WI38 (cell line): ENCODE results near the gene ITPKB.

Source experiments
- H3K4me3 ChIP-seq: 2 replicates; pipeline ENCODE4 v1.5.1; 2011; ENCODE audit warnings: low read depth, mild to moderate bottlenecking, control low read depth, low read length
- TF ChIP-seq, protein P1 (sequence below): IDR thresholded peaks from 2 replicates; pipeline ENCODE4 v1.5.1; 2012; ENCODE audit warnings: low read depth, mild to moderate bottlenecking, control low read depth, low read length

The ITPKB gene

DNA sequence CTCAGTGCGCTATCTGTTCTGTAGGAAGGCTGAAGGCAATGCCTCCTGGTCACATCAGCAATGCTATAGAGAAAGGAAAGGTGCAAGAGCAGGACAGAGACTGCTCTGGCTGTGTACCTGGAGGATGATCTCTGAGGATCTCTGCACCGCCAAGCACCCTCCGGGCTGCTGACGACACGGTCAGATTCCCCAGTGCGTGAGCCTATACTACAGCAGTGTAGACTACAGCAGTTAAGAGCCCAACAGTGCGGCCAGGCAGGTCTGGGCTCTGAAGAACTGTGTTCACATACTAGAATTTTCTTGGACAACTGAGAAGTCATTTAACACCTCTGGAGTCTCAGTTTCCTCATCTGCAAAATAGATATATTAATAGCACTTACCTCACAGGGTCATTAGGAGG is 39.9 kb downstream of the ITPKB start:
- TF ChIP-seq, protein P1, sequence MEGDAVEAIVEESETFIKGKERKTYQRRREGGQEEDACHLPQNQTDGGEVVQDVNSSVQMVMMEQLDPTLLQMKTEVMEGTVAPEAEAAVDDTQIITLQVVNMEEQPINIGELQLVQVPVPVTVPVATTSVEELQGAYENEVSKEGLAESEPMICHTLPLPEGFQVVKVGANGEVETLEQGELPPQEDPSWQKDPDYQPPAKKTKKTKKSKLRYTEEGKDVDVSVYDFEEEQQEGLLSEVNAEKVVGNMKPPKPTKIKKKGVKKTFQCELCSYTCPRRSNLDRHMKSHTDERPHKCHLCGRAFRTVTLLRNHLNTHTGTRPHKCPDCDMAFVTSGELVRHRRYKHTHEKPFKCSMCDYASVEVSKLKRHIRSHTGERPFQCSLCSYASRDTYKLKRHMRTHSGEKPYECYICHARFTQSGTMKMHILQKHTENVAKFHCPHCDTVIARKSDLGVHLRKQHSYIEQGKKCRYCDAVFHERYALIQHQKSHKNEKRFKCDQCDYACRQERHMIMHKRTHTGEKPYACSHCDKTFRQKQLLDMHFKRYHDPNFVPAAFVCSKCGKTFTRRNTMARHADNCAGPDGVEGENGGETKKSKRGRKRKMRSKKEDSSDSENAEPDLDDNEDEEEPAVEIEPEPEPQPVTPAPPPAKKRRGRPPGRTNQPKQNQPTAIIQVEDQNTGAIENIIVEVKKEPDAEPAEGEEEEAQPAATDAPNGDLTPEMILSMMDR = no peak
- H3K4me3 ChIP-seq = no peak overlapping the region

DNA sequence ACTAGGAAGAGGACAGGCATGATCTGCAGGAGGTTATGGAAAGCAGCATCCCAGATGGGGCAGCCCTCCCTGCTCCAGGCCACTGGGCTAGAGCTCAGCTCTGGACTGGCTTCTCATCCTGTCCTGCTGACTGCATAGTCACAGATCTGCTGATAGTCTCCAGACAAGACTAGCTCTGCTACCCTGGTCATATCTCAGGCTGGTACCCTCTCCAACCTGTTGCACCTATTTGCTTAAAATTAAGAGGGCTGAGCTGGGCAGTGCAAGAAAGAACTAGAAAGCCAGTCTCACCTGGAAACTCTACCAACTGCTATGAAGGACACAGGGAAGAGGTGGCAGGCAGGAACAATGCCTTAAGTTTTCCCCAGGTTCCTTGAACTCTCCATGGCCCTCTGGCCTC is 40.4 kb downstream of the ITPKB start:
- TF ChIP-seq, protein P1 = no peak
- H3K4me3 ChIP-seq = no peak overlapping the region

DNA sequence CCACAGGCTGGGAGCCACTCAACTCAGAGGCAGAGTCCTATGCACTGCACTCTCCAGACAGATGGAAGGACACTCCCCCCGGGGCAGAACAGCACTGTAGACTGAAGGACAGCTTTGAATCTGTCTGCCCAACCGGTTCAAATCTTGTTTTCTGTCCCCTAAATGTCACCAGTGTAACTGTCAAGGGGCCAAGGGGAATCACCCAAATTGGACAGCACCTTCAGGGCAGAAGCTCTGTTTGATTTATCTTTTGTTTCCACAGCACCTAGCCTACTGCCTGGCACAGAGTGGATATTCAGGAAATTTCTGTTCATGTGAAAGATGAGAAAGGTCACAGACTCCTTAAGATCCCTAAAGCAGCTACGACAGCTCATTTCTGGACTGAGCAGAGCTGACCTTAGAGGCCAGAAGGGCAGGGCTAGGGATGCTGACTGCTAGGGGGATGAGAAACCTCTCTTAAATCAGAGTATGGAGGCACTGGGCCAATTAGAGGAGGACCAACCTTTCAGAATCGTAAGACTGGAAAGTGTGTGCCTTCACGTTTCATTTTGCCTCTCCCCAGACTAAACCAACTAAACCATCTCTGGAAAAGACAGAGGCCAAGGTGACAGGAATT is 41.0 kb downstream of the ITPKB start:
- TF ChIP-seq, protein P1 = no peak
- no peak overlapping the region for H3K4me3 ChIP-seq

DNA sequence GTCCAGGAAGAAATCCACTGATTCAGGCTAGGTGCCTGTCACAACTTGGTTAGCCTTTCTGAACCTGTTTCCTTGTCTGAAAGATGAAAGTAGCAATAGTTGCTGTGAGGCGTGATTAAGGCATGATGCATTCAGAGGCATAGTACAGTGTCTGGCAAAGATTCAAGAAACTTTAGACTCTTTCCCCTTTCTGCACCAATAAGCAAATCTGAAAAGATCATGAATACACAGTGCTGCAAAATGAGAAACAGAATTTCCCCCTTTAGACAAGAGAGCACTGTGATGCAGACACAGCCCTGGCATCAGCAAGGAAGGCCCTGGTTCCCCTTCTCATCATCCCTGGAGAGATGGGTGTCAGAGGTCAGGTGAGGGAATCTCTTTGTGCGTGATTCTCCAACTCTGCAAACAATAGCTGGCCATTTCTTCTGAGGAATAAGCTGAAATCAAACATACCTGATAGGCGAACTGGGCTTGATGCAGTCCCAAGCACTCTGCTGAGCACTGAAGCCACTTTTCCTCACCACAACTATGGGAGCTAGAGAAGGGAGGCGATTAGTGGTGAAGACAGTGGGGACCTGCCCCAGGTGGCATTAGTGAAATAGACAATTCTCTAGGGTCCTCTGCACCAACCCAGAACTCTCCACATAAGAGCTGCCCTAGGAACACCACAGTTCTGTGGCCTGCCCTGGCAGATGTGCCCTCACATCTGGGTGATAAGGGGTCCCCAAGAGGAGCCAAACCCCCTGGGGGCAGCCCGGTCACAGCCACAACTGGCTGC is 41.7 kb downstream of the ITPKB start:
- no peak overlapping the region for H3K4me3 ChIP-seq
- TF ChIP-seq, protein P1 = no peak

DNA sequence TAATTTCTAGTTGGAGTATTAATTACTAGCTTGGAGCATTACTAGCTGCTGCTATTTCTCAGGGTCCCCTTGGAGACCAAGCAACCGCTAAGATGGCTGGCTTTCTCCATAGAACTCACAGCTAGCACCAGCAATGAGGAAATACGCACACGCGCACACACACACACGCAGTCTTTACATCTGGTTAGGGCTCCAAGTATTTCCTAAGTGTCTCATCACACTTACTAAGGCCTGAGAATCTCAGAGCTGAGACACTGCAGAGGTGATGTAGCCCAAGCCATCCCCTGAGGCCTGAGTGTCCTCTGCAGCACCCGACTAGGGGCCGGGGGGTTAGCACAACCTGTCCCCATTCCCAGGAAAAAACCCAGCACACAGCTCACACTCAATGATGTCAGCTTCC is 42.5 kb downstream of the ITPKB start:
- no peak overlapping the region for H3K4me3 ChIP-seq
- TF ChIP-seq, protein P1 = no peak

DNA sequence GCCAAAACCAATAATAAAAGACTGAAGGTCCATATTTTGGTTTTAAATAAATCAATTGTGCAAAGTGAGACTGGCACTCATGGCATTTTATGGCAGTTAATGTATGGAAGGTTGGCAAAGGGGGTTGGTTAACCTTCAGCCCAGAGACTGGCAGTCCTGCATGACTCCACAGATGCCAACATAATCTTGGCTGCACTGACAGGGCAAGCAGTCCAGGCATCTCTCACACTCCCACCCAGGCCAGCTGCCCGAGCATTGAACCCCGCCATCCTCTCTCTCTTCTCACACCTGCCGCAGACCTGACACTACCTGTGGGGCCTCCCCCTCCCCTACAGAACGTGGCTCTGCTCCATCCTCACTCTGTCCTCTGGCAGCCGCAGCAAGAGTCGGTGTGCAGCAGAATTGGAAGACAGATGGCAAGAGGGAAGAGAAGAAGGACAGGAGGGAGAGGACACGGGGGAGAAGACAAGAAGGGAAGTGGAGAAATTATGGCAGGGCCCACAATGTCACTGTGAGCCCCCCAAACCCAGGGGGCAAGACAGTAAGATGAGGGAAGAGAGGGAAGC is 43.7 kb downstream of the ITPKB start:
- H3K4me3 ChIP-seq = no peak overlapping the region
- TF ChIP-seq, protein P1 = no peak

DNA sequence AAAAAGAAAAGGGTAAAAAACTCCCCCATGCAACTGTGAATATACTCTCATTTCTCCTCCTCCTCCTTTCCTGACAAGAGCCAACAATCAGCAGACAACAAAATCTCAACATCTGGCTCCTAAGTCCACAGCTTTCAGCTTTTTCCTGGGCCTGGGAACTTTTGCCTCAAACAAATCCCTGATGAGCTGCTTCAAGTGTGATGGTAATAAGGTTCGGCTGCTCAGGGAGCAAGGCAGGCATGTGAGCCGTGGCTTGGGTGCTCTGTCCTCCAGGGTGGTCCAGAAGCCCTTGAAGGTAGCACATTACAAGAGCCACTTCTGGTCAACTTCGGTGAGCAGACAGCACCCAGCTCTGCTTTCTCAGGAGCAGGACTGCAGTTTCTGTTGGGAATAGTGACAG is 46.3 kb downstream of the ITPKB start:
- H3K4me3 ChIP-seq = no peak overlapping the region
- TF ChIP-seq, protein P1 = no peak
